H1 (cell line): ENCODE data around the gene NET1. TPM values are rescaled to one million over a fixed set of nuclear protein-coding genes. Genes with fewer than 3 reads are reported as not detected.

Experiments
- CTCF ChIA-PET: fragments of 300-600 bp; sonication (Branson Sonifier 250); formaldehyde crosslinking; loops from one replicate; lab custom pipeline; 2021; ENCODE audit not compliant: partially characterized antibody; lab: Charles Lee
- POLR2A ChIA-PET: fragments of 300-600 bp; sonication (Branson Sonifier 250); formaldehyde crosslinking; loops from one replicate; lab custom pipeline; 2021; ENCODE audit warnings: inconsistent platforms; ENCODE audit not compliant: partially characterized antibody; lab: Charles Lee
- DNase-seq, 2 experiments: peaks; one replicate each; pipeline versions ENCODE4 v3.0.0 to v3.0.0-alpha.2; 2010 to 2022; ENCODE audit warnings: low spot score in 2 of 2, low read depth in 1 of 2, mixed read lengths in 1 of 2
- FAIRE-seq: peaks from 2 replicates; lab custom pipeline; 2011; peaks lifted over from hg19 to GRCh38; lab: Jason Lieb, UNC
- H2AFZ ChIP-seq: 2 replicates; pipeline ENCODE4 v1.8.1; 2012; ENCODE audit warnings: low read length, inconsistent platforms
- H2AK5ac ChIP-seq: 2 replicates; pipeline ENCODE4 v1.6.1; 2013; ENCODE audit warnings: low read depth, low read length
- H2BK120ac ChIP-seq: replicated peaks from 2 replicates; pipeline ENCODE3; 2013; ENCODE audit warnings: low read depth, low read length, inconsistent platforms
- H2BK12ac ChIP-seq: 2 replicates; pipeline ENCODE4 v1.6.1; 2013; ENCODE audit warnings: low read depth, low read length
- H2BK15ac ChIP-seq: 2 replicates; pipeline ENCODE4 v1.6.1; 2013; ENCODE audit warnings: low read length
- H2BK20ac ChIP-seq: 2 replicates; pipeline ENCODE4 v1.6.1; 2013; ENCODE audit warnings: low read length
- H2BK5ac ChIP-seq: 2 replicates; pipeline ENCODE4 v1.6.1; 2013; ENCODE audit warnings: low read depth, low read length
- H3K14ac ChIP-seq: 2 replicates; pipeline ENCODE4 v1.6.1; 2013; ENCODE audit warnings: inconsistent platforms; ENCODE audit not compliant: insufficient read length
- H3K18ac ChIP-seq: 2 replicates; pipeline ENCODE4 v1.6.1; 2013; ENCODE audit warnings: low read length; ENCODE audit errors: extremely low read depth
- H3K23ac ChIP-seq: 2 replicates; pipeline ENCODE4 v1.6.1; 2013; ENCODE audit warnings: inconsistent platforms; ENCODE audit not compliant: insufficient read length
- H3K23me2 ChIP-seq: 2 replicates; pipeline ENCODE4 v1.6.1; 2013; ENCODE audit warnings: low read depth, low read length
- H3K27ac ChIP-seq: 2 replicates; pipeline ENCODE4 v1.6.1; 2011; ENCODE audit warnings: low read depth, low read length, inconsistent platforms
- H3K27me3 ChIP-seq, 4 experiments: replicated peaks in 1 of 4; 1 replicate in 1 of 4; 2 replicates in 3 of 4; pipeline versions ENCODE4 v1.6.1 to v1.8.1; 2011 to 2013; ENCODE audit warnings: low read length in 3 of 4, mild to moderate bottlenecking in 3 of 4, inconsistent platforms in 2 of 4, mixed read lengths in 2 of 4, moderate library complexity in 1 of 4; ENCODE audit not compliant: control insufficient read depth in 3 of 4, insufficient read depth in 3 of 4; ENCODE audit errors: extremely low read depth in 1 of 4
- H3K36me3 ChIP-seq, 4 experiments: 2 replicates each; pipeline versions ENCODE4 v1.6.1 to v1.8.1; 2011 to 2013; ENCODE audit warnings: mild to moderate bottlenecking in 4 of 4, low read length in 3 of 4, moderate library complexity in 2 of 4, control low read depth in 1 of 4, inconsistent platforms in 1 of 4; ENCODE audit not compliant: insufficient read depth in 4 of 4, control insufficient read depth in 2 of 4
- H3K4ac ChIP-seq: replicated peaks from 2 replicates; pipeline ENCODE3; 2013; ENCODE audit warnings: low read length, low read depth, mixed read lengths, inconsistent platforms; ENCODE audit not compliant: insufficient read length
- H3K4me1 ChIP-seq, 4 experiments: replicated peaks in 1 of 4; 1 replicate in 1 of 4; 2 replicates in 3 of 4; pipeline versions ENCODE4 v1.6.1 to v1.8.1; 2011 to 2013; ENCODE audit warnings: low read length in 3 of 4, inconsistent platforms in 2 of 4, mixed read lengths in 1 of 4; ENCODE audit not compliant: insufficient read depth in 4 of 4, control insufficient read depth in 3 of 4
- H3K4me2 ChIP-seq, 2 experiments: 2 replicates each; pipeline versions ENCODE4 v1.6.1 to v1.8.1; 2011 to 2013; ENCODE audit warnings: low read depth in 2 of 2, low read length in 2 of 2, control low read depth in 1 of 2, inconsistent platforms in 1 of 2, mild to moderate bottlenecking in 1 of 2; ENCODE audit not compliant: insufficient read depth in 1 of 2
- H3K4me3 ChIP-seq, 4 experiments: fragments of 200-600, 300-600 bp in 1 of 4; sonication (generic), shearing (Covaris generic), sonication (Bioruptor Twin) in 1 of 4; 2 replicates each; pipeline versions ENCODE4 v1.5.1 to v1.8.1; 2011 to 2016; ENCODE audit warnings: low read length in 4 of 4, low read depth in 3 of 4, control low read depth in 2 of 4, inconsistent platforms in 2 of 4, mild to moderate bottlenecking in 2 of 4, mixed read lengths in 1 of 4, moderate library complexity in 1 of 4; ENCODE audit not compliant: insufficient read depth in 2 of 4; ENCODE audit errors: extremely low read depth in 1 of 4
- H3K56ac ChIP-seq: replicated peaks from 2 replicates; pipeline ENCODE3; 2013; ENCODE audit warnings: low read depth, mild to moderate bottlenecking, mixed read lengths, low read length, inconsistent platforms; ENCODE audit not compliant: insufficient read length
- H3K79me1 ChIP-seq: 2 replicates; pipeline ENCODE4 v1.6.1; 2013; ENCODE audit warnings: low read depth, low read length, control low read depth
- H3K79me2 ChIP-seq, 2 experiments: 2 replicates each; pipeline versions ENCODE4 v1.6.1 to v1.8.1; 2012 to 2013; ENCODE audit warnings: low read length in 2 of 2, mild to moderate bottlenecking in 2 of 2, inconsistent platforms in 1 of 2; ENCODE audit not compliant: insufficient read depth in 2 of 2, control insufficient read depth in 1 of 2
- H3K9ac ChIP-seq, 4 experiments: replicated peaks in 1 of 4; 1 replicate in 1 of 4; 2 replicates in 3 of 4; pipeline versions ENCODE4 v1.6.1 to v1.8.1; 2011 to 2013; ENCODE audit warnings: low read depth in 3 of 4, low read length in 3 of 4, control low read depth in 2 of 4, mild to moderate bottlenecking in 2 of 4, moderate library complexity in 2 of 4, inconsistent platforms in 1 of 4; ENCODE audit errors: extremely low read depth in 1 of 4
- H3K9me3 ChIP-seq, 2 experiments: 2 replicates each; pipeline versions ENCODE4 v1.6.1 to v1.8.1; 2012 to 2013; ENCODE audit warnings: mild to moderate bottlenecking in 2 of 2, moderate library complexity in 2 of 2, control low read depth in 1 of 2, inconsistent platforms in 1 of 2, low read depth in 1 of 2, low read length in 1 of 2, mixed read lengths in 1 of 2; ENCODE audit not compliant: insufficient read depth in 2 of 2
- H4K20me1 ChIP-seq, 2 experiments: replicated peaks in 1 of 2; 2 replicates each; pipeline versions ENCODE3 to v1.8.1; 2011 to 2013; ENCODE audit warnings: inconsistent platforms in 2 of 2, low read length in 2 of 2, mild to moderate bottlenecking in 1 of 2; ENCODE audit not compliant: insufficient read depth in 2 of 2, control insufficient read depth in 1 of 2
- H4K5ac ChIP-seq: 2 replicates; pipeline ENCODE4 v1.6.1; 2013; ENCODE audit warnings: low read length, low read depth, mixed read lengths, inconsistent platforms; ENCODE audit not compliant: insufficient read length
- H4K8ac ChIP-seq: 2 replicates; pipeline ENCODE4 v1.8.0; 2013; ENCODE audit warnings: mild to moderate bottlenecking, moderate library complexity, low read length, inconsistent platforms; ENCODE audit not compliant: insufficient read depth; ENCODE audit errors: extremely low read depth
- H4K91ac ChIP-seq: replicated peaks from 2 replicates; pipeline ENCODE3; 2013; ENCODE audit warnings: low read length, mixed read lengths, inconsistent platforms; ENCODE audit not compliant: insufficient read length
- CHD1 ChIP-seq: IDR thresholded peaks from 2 replicates; pipeline ENCODE4 v1.6.1; 2012; ENCODE audit warnings: low read depth, low read length, improper control_type of control experiment
- WGBS, 2 experiments: shearing (Covaris generic) in 1 of 2; methylation state at CpG; one replicate each; pipeline versions ENCODE4 v1.1.6 to v1.1.7; 2013 to 2015; ENCODE audit warnings: low lambda C conversion rate in 2 of 2, mixed read lengths in 2 of 2, inconsistent platforms in 1 of 2, low coverage in 1 of 2, missing lambda C conversion rate in 1 of 2; ENCODE audit not compliant: insufficient replicate concordance in 2 of 2, insufficient coverage in 1 of 2, insufficient read length in 1 of 2; ENCODE audit errors: extremely low coverage in 1 of 2, missing lambda C conversion rate in 1 of 2; 5-methylcytosine and 5-hydroxymethylcytosine counted together
- polyA plus RNA-seq, 7 experiments: library from polyadenylated mRNA; depleted of rRNA in 3 of 7; stranded (reverse) in 5 of 7; unstranded in 2 of 7; fragments of >200 nt in 5 of 7; fragments of 200-250 nt in 2 of 7; gene quantifications; 1 replicate in 5 of 7; 2 replicates in 1 of 7; 4 replicates in 1 of 7; pipeline versions ENCODE4 v1.2.1 to v1.2.3, GENCODE V29; 2011 to 2013; ENCODE audit warnings: missing spikeins in 2 of 7, mixed read lengths in 2 of 7
- total RNA-seq: library from RNA; stranded (reverse); fragmentation: NEBNext Ultra II Directional; extraction: Animal tissue kit (Norgen Biotek cat#: 25700); gene quantifications from 2 replicates; pipeline ENCODE4 v1.2.1, GENCODE V29; 2021

Gene NET1
- total and polyA plus RNA-seq, 2 of the 8 experiments (the other 6 are each of a cell fraction or from before 2014, with no cell fraction given) = 21.5 to 117 TPM

DNA sequence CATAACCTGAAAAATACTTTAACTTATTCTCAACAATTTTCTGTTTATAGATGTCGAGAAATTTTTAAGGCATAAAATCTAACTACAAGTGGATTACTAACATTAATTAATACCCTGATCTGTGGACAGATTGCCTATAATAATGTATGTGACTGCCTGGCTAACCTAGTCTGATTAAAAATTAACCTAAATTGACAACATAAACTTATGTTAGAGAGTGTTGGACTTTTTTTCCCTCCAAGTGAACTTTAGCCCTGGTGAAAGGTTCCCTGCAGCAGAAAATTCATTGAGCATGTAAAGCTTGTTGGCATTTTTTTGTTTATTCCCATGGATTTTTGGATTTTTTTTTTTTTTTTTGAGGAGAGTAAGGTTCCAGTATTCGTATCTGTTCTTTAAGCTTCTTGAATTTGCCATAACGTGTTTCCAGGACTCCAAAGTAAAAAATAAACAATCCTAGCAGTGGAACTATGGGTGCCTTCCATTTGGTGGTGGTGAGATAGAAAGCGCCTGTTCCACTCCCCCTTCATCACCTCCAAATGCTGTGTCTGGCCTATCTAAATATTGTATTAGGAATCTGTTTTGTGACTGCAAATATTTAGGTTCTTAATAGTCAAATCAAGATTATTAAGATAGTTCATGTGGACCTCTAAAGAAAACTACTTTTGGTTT, 36.1 kb downstream of the NET1 start:
- ChIA-PET POLR2A (interaction anchor here (0.8 to 3.2 kb wide), 7 partner anchors 9 to 46 kb away, joined by 3 to 44 read pairs (median 7); partner anchors contain the start of gene NET1), CTCF (interaction anchor here (1.3 to 11.1 kb wide), 3 partner anchors 13 to 178 kb away, joined by 3 to 200 read pairs (median 3); no protein-coding TSS in a partner anchor)
- DNase-seq (no peak), FAIRE-seq (no peak)
- no peak overlapping the region for H2BK15ac ChIP-seq
- H3K79me1 ChIP-seq = no peaks in the 10 kb centered on the region
- no peak overlapping the region for H2BK120ac ChIP-seq
- peak overlapping the region; percentile 16 to 74; a peak in 3 of 4 replicates for H3K4me2 ChIP-seq
- H4K8ac ChIP-seq = no peak overlapping the region
- H3K23ac ChIP-seq = no peak overlapping the region
- no peak overlapping the region for H3K27ac ChIP-seq
- peaks cover 4 to 18% (median 14%) of the 10 kb centered on the region in 4 experiments; a peak in 7 of 8 replicates for H3K36me3 ChIP-seq
- TF ChIP-seq CHD1 = no peak
- peaks cover 0 to 52% of the 10 kb centered on the region in 2 experiments; a peak in 3 of 4 replicates for H3K79me2 ChIP-seq
- H3K23me2 ChIP-seq = peaks cover 2% of the 10 kb centered on the region; the same call in 1 of the 2 replicates
- H3K56ac ChIP-seq = no peak overlapping the region
- H2AFZ ChIP-seq = no peak overlapping the region
- H3K27me3 ChIP-seq = no peaks in the 10 kb centered on the region
- H4K5ac ChIP-seq = no peak overlapping the region
- H3K9me3 ChIP-seq = no peaks in the 10 kb centered on the region
- no peak overlapping the region for H3K9ac ChIP-seq
- no peak overlapping the region for H4K91ac ChIP-seq
- H2BK20ac ChIP-seq = no peak overlapping the region
- no peak overlapping the region for H3K4ac ChIP-seq
- H3K4me1 ChIP-seq = peaks cover 2 to 3% (median 2%) of the 10 kb centered on the region in 4 experiments; a peak in 4 of 7 replicates
- H4K20me1 ChIP-seq = no peaks in the 10 kb centered on the region
- H2BK12ac ChIP-seq = no peak overlapping the region
- no peak overlapping the region for H2BK5ac ChIP-seq
- peak overlapping the region in 1 of 4 experiments; percentile 62; a peak in 2 of 8 replicates for H3K4me3 ChIP-seq
- no peak overlapping the region for H3K18ac ChIP-seq
- H2AK5ac ChIP-seq = no peak overlapping the region
- 79% methylated on average over 4 of the region's 4 CpGs; no CpG with 5 or more reads in 1 of the 2 experiments for WGBS, 2 experiments
- no peak overlapping the region for H3K14ac ChIP-seq
